ENCODE data around the gene NCAM1. TPM values are rescaled to one million over a fixed set of nuclear protein-coding genes. Genes with fewer than 3 reads are reported as not detected.

The NCAM1 gene
- total and polyA plus RNA-seq, 2 donors (not counting 1 experiment from before 2014, with no cell fraction given) = 0.17 to 2.6 TPM

DNA sequence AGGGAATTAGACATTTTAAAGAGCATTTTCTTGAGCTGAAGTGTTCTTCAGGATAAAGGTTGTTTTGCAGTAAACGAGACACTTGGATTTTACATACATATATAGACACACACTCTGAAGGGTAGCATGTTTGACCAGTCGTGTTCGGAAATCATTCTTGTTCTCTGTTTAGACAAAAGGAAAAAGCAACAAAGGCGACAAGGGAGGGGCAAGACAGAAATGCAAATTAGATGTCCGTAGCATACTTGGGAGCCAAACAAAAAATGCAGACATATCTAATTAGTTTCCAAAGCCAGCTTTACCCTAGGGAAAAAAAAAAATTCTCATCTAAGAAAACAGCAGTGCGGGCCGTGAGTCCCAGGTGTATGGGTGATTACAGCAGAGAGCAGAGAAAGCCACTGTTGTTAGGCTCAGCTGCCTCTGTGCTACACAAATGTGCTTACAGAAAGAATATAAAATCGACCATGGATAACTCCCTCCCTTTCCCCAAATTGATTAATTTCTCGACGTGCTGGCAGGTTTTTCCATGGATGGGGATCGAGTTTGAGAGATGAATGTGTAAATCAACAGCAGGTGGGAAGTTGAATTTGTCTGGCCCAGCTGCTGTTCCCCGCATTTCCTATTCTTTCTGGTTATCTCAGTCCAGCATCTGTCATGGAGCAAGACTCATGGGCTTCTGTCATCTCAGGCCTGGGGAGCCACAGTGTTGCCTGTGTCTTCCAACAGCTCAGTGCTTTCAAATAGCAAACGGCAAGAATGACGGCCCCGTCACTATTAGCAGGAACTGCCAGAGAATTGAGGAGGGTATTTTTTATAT is 176.7 kb downstream of the NCAM1 start:
- Histone ChIP-seq H3K9me3 (ENCODE audit: control insufficient read depth, insufficient read depth, low read depth, low read length) (no peaks in the 10 kb centered on the region), H3K4me2 (ENCODE audit: extremely low read depth, insufficient read depth, low read length) (no peak overlapping the region), H3K79me2 (ENCODE audit: control insufficient read depth, insufficient read depth, low read length) (no peaks in the 10 kb centered on the region), H3K36me3 (ENCODE audit: control insufficient read depth, insufficient read depth, low read length) (no peaks in the 10 kb centered on the region), H3K27ac (ENCODE audit: insufficient read depth, low read length) (no peak overlapping the region), H3K9ac (ENCODE audit: insufficient read depth, low read length) (no peak overlapping the region), H3K27me3 (ENCODE audit: control insufficient read depth, insufficient read depth, low read length) (no peaks in the 10 kb centered on the region), H4K20me1 (ENCODE audit: control insufficient read depth, extremely low read depth, insufficient read depth, low read length) (no peaks in the 10 kb centered on the region), H2AFZ (ENCODE audit: low read length) (no peak overlapping the region), H3K4me1 (ENCODE audit: control insufficient read depth, extremely low read depth, insufficient read depth, low read length) (no peaks in the 10 kb centered on the region), H3K4me3 (replicated peaks in 1 of 4; ENCODE audit: control extremely low read depth in 1 of 4, insufficient read depth in 1 of 4, low read depth in 3 of 4, low read length in 4 of 4) (no peak overlapping the region)
- DNase-seq (ENCODE audit: low read depth in 2 of 2) = no peak
- TF ChIP-seq, protein P1, sequence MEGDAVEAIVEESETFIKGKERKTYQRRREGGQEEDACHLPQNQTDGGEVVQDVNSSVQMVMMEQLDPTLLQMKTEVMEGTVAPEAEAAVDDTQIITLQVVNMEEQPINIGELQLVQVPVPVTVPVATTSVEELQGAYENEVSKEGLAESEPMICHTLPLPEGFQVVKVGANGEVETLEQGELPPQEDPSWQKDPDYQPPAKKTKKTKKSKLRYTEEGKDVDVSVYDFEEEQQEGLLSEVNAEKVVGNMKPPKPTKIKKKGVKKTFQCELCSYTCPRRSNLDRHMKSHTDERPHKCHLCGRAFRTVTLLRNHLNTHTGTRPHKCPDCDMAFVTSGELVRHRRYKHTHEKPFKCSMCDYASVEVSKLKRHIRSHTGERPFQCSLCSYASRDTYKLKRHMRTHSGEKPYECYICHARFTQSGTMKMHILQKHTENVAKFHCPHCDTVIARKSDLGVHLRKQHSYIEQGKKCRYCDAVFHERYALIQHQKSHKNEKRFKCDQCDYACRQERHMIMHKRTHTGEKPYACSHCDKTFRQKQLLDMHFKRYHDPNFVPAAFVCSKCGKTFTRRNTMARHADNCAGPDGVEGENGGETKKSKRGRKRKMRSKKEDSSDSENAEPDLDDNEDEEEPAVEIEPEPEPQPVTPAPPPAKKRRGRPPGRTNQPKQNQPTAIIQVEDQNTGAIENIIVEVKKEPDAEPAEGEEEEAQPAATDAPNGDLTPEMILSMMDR (conservative IDR thresholded peaks at IDR 0.05 in 1 of 2, IDR thresholded peaks at IDR 0.05 in 1 of 2; ENCODE audit: low read depth in 1 of 2, low read length in 2 of 2) = no peak
- TF ChIP-seq EZH2 (IDR thresholded peaks at IDR 0.05; ENCODE audit: low read length, missing control alignments) = no peak

DNA sequence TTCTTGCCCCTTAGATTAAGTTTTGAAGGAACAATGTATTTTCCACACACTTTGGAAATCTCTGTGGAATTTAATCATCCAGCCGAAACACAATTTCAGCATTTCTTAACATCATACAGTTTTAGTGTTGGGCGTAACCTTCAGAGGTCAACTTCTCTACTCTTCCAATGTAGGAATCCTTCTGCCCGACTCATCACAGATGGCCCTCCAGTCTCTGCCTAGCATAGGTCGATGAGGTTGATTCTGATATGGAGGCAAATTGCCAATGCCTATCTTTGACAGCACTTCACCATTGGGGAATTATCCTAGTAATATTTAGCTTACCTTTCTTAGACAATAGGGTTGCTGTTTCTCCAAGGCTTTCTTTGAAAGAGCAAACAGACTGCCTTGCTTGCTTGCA is 177.5 kb downstream of the NCAM1 start:
- H3K27me3 ChIP-seq (ENCODE audit: control insufficient read depth, insufficient read depth, low read length) = no peaks in the 10 kb centered on the region
- no peak overlapping the region for H3K4me3 ChIP-seq (replicated peaks in 1 of 4; ENCODE audit: control extremely low read depth in 1 of 4, insufficient read depth in 1 of 4, low read depth in 3 of 4, low read length in 4 of 4)
- no peaks in the 10 kb centered on the region for H3K36me3 ChIP-seq (ENCODE audit: control insufficient read depth, insufficient read depth, low read length)
- no peak overlapping the region for H3K27ac ChIP-seq (ENCODE audit: insufficient read depth, low read length)
- H3K4me2 ChIP-seq (ENCODE audit: extremely low read depth, insufficient read depth, low read length) = no peak overlapping the region
- no peak for DNase-seq (ENCODE audit: low read depth in 2 of 2)
- no peaks in the 10 kb centered on the region for H3K9me3 ChIP-seq (ENCODE audit: control insufficient read depth, insufficient read depth, low read depth, low read length)
- TF ChIP-seq, protein P1 (conservative IDR thresholded peaks at IDR 0.05 in 1 of 2, IDR thresholded peaks at IDR 0.05 in 1 of 2; ENCODE audit: low read depth in 1 of 2, low read length in 2 of 2) = no peak
- TF ChIP-seq EZH2 (IDR thresholded peaks at IDR 0.05; ENCODE audit: low read length, missing control alignments) = no peak
- H3K9ac ChIP-seq (ENCODE audit: insufficient read depth, low read length) = no peak overlapping the region
- H3K4me1 ChIP-seq (ENCODE audit: control insufficient read depth, extremely low read depth, insufficient read depth, low read length) = no peaks in the 10 kb centered on the region
- no peaks in the 10 kb centered on the region for H4K20me1 ChIP-seq (ENCODE audit: control insufficient read depth, extremely low read depth, insufficient read depth, low read length)
- H2AFZ ChIP-seq (ENCODE audit: low read length) = no peak overlapping the region
- no peaks in the 10 kb centered on the region for H3K79me2 ChIP-seq (ENCODE audit: control insufficient read depth, insufficient read depth, low read length)

DNA sequence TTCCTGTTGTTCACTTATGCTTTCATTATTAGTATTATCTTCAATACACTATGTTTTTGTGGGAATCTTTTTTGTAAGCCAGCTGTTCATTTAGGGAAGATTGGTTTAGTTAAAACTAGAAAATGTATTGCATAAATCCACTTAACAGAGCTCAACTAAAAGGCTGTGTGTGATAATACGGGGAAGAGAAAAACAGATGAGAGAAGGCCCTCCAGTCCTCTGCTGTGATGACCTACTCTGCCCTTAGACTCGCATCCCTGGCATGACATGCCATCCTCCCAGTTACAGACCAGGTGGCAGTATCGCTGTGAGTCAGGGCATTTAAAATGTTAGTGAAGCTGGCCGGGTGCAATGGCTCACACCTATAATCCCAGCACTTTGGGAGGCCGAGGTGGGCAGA is 179.8 kb downstream of the NCAM1 start:
- TF ChIP-seq, protein P1 (conservative IDR thresholded peaks at IDR 0.05 in 1 of 2, IDR thresholded peaks at IDR 0.05 in 1 of 2; ENCODE audit: low read depth in 1 of 2, low read length in 2 of 2) = no peak
- TF ChIP-seq EZH2 (IDR thresholded peaks at IDR 0.05; ENCODE audit: low read length, missing control alignments) = no peak
- Histone ChIP-seq H3K9me3 (ENCODE audit: control insufficient read depth, insufficient read depth, low read depth, low read length) (no peaks in the 10 kb centered on the region), H3K9ac (ENCODE audit: insufficient read depth, low read length) (no peak overlapping the region), H3K4me2 (ENCODE audit: extremely low read depth, insufficient read depth, low read length) (no peak overlapping the region), H4K20me1 (ENCODE audit: control insufficient read depth, extremely low read depth, insufficient read depth, low read length) (no peaks in the 10 kb centered on the region), H3K27me3 (ENCODE audit: control insufficient read depth, insufficient read depth, low read length) (no peaks in the 10 kb centered on the region), H2AFZ (ENCODE audit: low read length) (no peak overlapping the region), H3K27ac (ENCODE audit: insufficient read depth, low read length) (no peak overlapping the region), H3K4me1 (ENCODE audit: control insufficient read depth, extremely low read depth, insufficient read depth, low read length) (no peaks in the 10 kb centered on the region), H3K4me3 (replicated peaks in 1 of 4; ENCODE audit: control extremely low read depth in 1 of 4, insufficient read depth in 1 of 4, low read depth in 3 of 4, low read length in 4 of 4) (no peak overlapping the region), H3K79me2 (ENCODE audit: control insufficient read depth, insufficient read depth, low read length) (no peaks in the 10 kb centered on the region), H3K36me3 (ENCODE audit: control insufficient read depth, insufficient read depth, low read length) (no peaks in the 10 kb centered on the region)
- DNase-seq (ENCODE audit: low read depth in 2 of 2) = no peak

All from fibroblast of lung (primary cell).